ENCODE results near the gene WIF1. TPM values are rescaled to one million over a fixed set of nuclear protein-coding genes. Genes with fewer than 3 reads are reported as not detected.

The WIF1 gene
- total RNA-seq, 1 experiment from 2014 or later = not detected

- BruUV-seq (replicated peaks) = no TSS peak
- no peak for TF ChIP-seq EZH2phosphoT487 (IDR thresholded peaks at IDR 0.05; ENCODE audit: borderline replicate concordance, low read length)
- no peak for TF ChIP-seq EZH2 (IDR thresholded peaks at IDR 0.05; ENCODE audit: low read length, unreplicated experiment)
- TF ChIP-seq, protein P1, sequence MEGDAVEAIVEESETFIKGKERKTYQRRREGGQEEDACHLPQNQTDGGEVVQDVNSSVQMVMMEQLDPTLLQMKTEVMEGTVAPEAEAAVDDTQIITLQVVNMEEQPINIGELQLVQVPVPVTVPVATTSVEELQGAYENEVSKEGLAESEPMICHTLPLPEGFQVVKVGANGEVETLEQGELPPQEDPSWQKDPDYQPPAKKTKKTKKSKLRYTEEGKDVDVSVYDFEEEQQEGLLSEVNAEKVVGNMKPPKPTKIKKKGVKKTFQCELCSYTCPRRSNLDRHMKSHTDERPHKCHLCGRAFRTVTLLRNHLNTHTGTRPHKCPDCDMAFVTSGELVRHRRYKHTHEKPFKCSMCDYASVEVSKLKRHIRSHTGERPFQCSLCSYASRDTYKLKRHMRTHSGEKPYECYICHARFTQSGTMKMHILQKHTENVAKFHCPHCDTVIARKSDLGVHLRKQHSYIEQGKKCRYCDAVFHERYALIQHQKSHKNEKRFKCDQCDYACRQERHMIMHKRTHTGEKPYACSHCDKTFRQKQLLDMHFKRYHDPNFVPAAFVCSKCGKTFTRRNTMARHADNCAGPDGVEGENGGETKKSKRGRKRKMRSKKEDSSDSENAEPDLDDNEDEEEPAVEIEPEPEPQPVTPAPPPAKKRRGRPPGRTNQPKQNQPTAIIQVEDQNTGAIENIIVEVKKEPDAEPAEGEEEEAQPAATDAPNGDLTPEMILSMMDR (conservative IDR thresholded peaks at IDR 0.05; ENCODE audit: low read depth, low read length) = no peak
- H3K4me3 ChIP-seq (ENCODE audit: low read length) = no peak overlapping the region
- no peaks in the 10 kb centered on the region for H3K9me3 ChIP-seq (ENCODE audit: low read length)
- no peak overlapping the region for H3K4me2 ChIP-seq (ENCODE audit: low read length)
- 0 out of 2 replicates have a peak, but pooled peaks cover 4% of the 10 kb centered on the region for H3K27me3 ChIP-seq (ENCODE audit: low read length)
- no peaks in the 10 kb centered on the region for H3K36me3 ChIP-seq (ENCODE audit: low read depth, low read length)
- H4K20me1 ChIP-seq (ENCODE audit: low read length) = no peaks in the 10 kb centered on the region
- H3K79me2 ChIP-seq (ENCODE audit: low read length) = no peaks in the 10 kb centered on the region
- POLR2A ChIA-PET (ENCODE audit: unreplicated experiment) = no interaction called here
- DNase-seq (no peak), ATAC-seq (no peak)
- H3K27ac ChIP-seq (ENCODE audit: low read length) = no peak overlapping the region
- H3K9me2 ChIP-seq (replicated peaks; ENCODE audit: low read length) = no peaks in the 10 kb centered on the region
- no peak overlapping the region for H3K9ac ChIP-seq (ENCODE audit: low read length)
- H3F3A ChIP-seq (ENCODE audit: low read length, unreplicated experiment) = no peaks in the 10 kb centered on the region
- intact Hi-C loops (cut with micrococcal nuclease) = no loop called here
- CTCF ChIA-PET = no interaction called here
- no peaks in the 10 kb centered on the region for H3K4me1 ChIP-seq (ENCODE audit: insufficient read depth, low read length)
- H2AFZ ChIP-seq (ENCODE audit: low read length) = no peak overlapping the region
These were observed 36.0 kb upstream of the WIF1 start for GRCh38 chr12:65157091-65157490.

DNA sequence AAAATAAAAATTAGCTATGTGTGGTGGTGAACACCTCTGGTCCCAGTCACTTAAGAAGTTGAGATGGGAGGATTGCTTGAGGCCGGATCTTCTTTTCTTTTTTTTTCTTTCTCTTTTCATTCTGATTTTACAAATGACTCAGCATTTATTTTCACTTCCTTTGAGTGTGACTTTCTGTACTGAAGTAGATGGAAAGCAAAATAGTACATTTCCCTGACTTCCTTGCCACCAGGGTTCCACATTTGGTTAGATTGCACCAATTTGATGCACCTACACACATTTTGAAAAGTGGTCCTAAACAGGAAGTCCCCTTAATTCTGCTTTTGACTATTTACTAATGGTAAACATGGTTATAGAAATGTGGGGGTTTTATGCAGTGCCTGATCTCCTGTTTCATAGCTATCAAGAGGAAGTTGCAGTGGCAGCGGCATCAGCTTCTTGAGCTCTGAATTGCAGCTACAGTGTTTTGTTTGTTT, 35.3 kb upstream of the WIF1 start:
- H3K9ac ChIP-seq (ENCODE audit: low read length) = no peak overlapping the region
- H3K27me3 ChIP-seq (ENCODE audit: low read length) = 0 out of 2 replicates have a peak, but pooled peaks cover 4% of the 10 kb centered on the region
- H3K79me2 ChIP-seq (ENCODE audit: low read length) = no peaks in the 10 kb centered on the region
- no peak overlapping the region for H3K4me2 ChIP-seq (ENCODE audit: low read length)
- H3K27ac ChIP-seq (ENCODE audit: low read length) = no peak overlapping the region
- no peaks in the 10 kb centered on the region for H4K20me1 ChIP-seq (ENCODE audit: low read length)
- no peaks in the 10 kb centered on the region for H3K9me2 ChIP-seq (replicated peaks; ENCODE audit: low read length)
- CTCF ChIA-PET = interaction anchor here (0.6 kb wide), 1 partner anchor 76 kb away, joined by 3 read pairs; no protein-coding TSS in a partner anchor
- no peaks in the 10 kb centered on the region for H3K4me1 ChIP-seq (ENCODE audit: insufficient read depth, low read length)
- POLR2A ChIA-PET (ENCODE audit: unreplicated experiment) = no interaction called here
- no peak overlapping the region for H3K4me3 ChIP-seq (ENCODE audit: low read length)
- no peaks in the 10 kb centered on the region for H3K9me3 ChIP-seq (ENCODE audit: low read length)
- no peak for ATAC-seq
- intact Hi-C loops (cut with micrococcal nuclease) = no loop called here
- DNase-seq = no peak
- H2AFZ ChIP-seq (ENCODE audit: low read length) = peak overlapping the region; percentile 53
- BruUV-seq (replicated peaks) = no TSS peak
- H3F3A ChIP-seq (ENCODE audit: low read length, unreplicated experiment) = no peaks in the 10 kb centered on the region
- no peak for TF ChIP-seq EZH2 (IDR thresholded peaks at IDR 0.05; ENCODE audit: low read length, unreplicated experiment)
- TF ChIP-seq, protein P1 (conservative IDR thresholded peaks at IDR 0.05; ENCODE audit: low read depth, low read length) = no peak
- TF ChIP-seq EZH2phosphoT487 (IDR thresholded peaks at IDR 0.05; ENCODE audit: borderline replicate concordance, low read length) = no peak
- H3K36me3 ChIP-seq (ENCODE audit: low read depth, low read length) = no peaks in the 10 kb centered on the region

DNA sequence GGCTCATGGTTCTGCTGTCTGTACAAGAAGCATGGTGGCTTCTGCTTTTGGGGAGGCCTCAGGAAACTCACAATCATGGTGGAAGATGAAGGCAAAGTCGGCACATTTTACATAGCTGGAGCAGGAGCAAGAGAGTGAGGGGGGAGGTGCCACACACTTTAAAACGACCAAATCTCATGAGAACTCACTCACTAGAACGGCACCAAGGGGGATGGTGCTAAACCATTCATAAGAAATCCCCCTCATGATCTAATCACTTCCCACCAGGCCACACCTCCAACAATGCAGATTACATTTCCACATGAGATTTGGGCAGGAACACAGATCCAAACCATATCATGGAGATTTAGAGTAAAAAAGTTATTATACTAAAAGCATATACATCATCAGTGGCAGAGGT, 34.7 kb upstream of the WIF1 start:
- CTCF ChIA-PET = interaction anchor here (0.6 kb wide), 1 partner anchor 76 kb away, joined by 3 read pairs; no protein-coding TSS in a partner anchor

More for the DNA sequence above, 34.7 kb upstream of the WIF1 start:
- Histone ChIP-seq H4K20me1 (ENCODE audit: low read length) (no peaks in the 10 kb centered on the region), H3K9me2 (replicated peaks; ENCODE audit: low read length) (no peaks in the 10 kb centered on the region), H2AFZ (ENCODE audit: low read length) (peak overlapping the region; percentile 53; the same call in 1 of the 2 replicates), H3F3A (ENCODE audit: low read length, unreplicated experiment) (no peaks in the 10 kb centered on the region), H3K4me2 (ENCODE audit: low read length) (no peak overlapping the region), H3K9ac (ENCODE audit: low read length) (no peak overlapping the region), H3K79me2 (ENCODE audit: low read length) (no peaks in the 10 kb centered on the region), H3K27me3 (ENCODE audit: low read length) (0 out of 2 replicates have a peak, but pooled peaks cover 4% of the 10 kb centered on the region), H3K27ac (ENCODE audit: low read length) (no peak overlapping the region), H3K9me3 (ENCODE audit: low read length) (no peaks in the 10 kb centered on the region), H3K4me3 (ENCODE audit: low read length) (no peak overlapping the region), H3K4me1 (ENCODE audit: insufficient read depth, low read length) (no peaks in the 10 kb centered on the region), H3K36me3 (ENCODE audit: low read depth, low read length) (no peaks in the 10 kb centered on the region)
- ATAC-seq (no peak), DNase-seq (no peak)
- intact Hi-C loops (cut with micrococcal nuclease) = no loop called here
- POLR2A ChIA-PET (ENCODE audit: unreplicated experiment) = no interaction called here
- TF ChIP-seq, protein P1 (conservative IDR thresholded peaks at IDR 0.05; ENCODE audit: low read depth, low read length) = no peak
- TF ChIP-seq EZH2 (IDR thresholded peaks at IDR 0.05; ENCODE audit: low read length, unreplicated experiment) (no peak), EZH2phosphoT487 (IDR thresholded peaks at IDR 0.05; ENCODE audit: borderline replicate concordance, low read length) (no peak)
- no TSS peak for BruUV-seq (replicated peaks)
